H1 (cell line): ENCODE results near the gene MCF2L. TPM values are rescaled to one million over a fixed set of nuclear protein-coding genes. Genes with fewer than 3 reads are reported as not detected.

Source experiments
- CTCF ChIA-PET: fragments of 300-600 bp; sonication (Branson Sonifier 250); formaldehyde crosslinking; loops from one replicate; lab custom pipeline; 2021; ENCODE audit not compliant: partially characterized antibody; lab: Charles Lee
- POLR2A ChIA-PET: fragments of 300-600 bp; sonication (Branson Sonifier 250); formaldehyde crosslinking; loops from one replicate; lab custom pipeline; 2021; ENCODE audit warnings: inconsistent platforms; ENCODE audit not compliant: partially characterized antibody; lab: Charles Lee
- DNase-seq, 2 experiments: peaks; one replicate each; pipeline versions ENCODE4 v3.0.0 to v3.0.0-alpha.2; 2010 to 2022; ENCODE audit warnings: low spot score in 2 of 2, low read depth in 1 of 2, mixed read lengths in 1 of 2
- FAIRE-seq: peaks from 2 replicates; lab custom pipeline; 2011; peaks lifted over from hg19 to GRCh38; lab: Jason Lieb, UNC
- H2AFZ ChIP-seq: 2 replicates; pipeline ENCODE4 v1.8.1; 2012; ENCODE audit warnings: low read length, inconsistent platforms
- H2AK5ac ChIP-seq: 2 replicates; pipeline ENCODE4 v1.6.1; 2013; ENCODE audit warnings: low read depth, low read length
- H2BK120ac ChIP-seq: replicated peaks from 2 replicates; pipeline ENCODE3; 2013; ENCODE audit warnings: low read depth, low read length, inconsistent platforms
- H2BK12ac ChIP-seq: 2 replicates; pipeline ENCODE4 v1.6.1; 2013; ENCODE audit warnings: low read depth, low read length
- H2BK15ac ChIP-seq: 2 replicates; pipeline ENCODE4 v1.6.1; 2013; ENCODE audit warnings: low read length
- H2BK20ac ChIP-seq: 2 replicates; pipeline ENCODE4 v1.6.1; 2013; ENCODE audit warnings: low read length
- H2BK5ac ChIP-seq: 2 replicates; pipeline ENCODE4 v1.6.1; 2013; ENCODE audit warnings: low read depth, low read length
- H3K14ac ChIP-seq: 2 replicates; pipeline ENCODE4 v1.6.1; 2013; ENCODE audit warnings: inconsistent platforms; ENCODE audit not compliant: insufficient read length
- H3K18ac ChIP-seq: 2 replicates; pipeline ENCODE4 v1.6.1; 2013; ENCODE audit warnings: low read length; ENCODE audit errors: extremely low read depth
- H3K23ac ChIP-seq: 2 replicates; pipeline ENCODE4 v1.6.1; 2013; ENCODE audit warnings: inconsistent platforms; ENCODE audit not compliant: insufficient read length
- H3K23me2 ChIP-seq: 2 replicates; pipeline ENCODE4 v1.6.1; 2013; ENCODE audit warnings: low read depth, low read length
- H3K27ac ChIP-seq: 2 replicates; pipeline ENCODE4 v1.6.1; 2011; ENCODE audit warnings: low read depth, low read length, inconsistent platforms
- H3K27me3 ChIP-seq, 4 experiments: replicated peaks in 1 of 4; 1 replicate in 1 of 4; 2 replicates in 3 of 4; pipeline versions ENCODE4 v1.6.1 to v1.8.1; 2011 to 2013; ENCODE audit warnings: low read length in 3 of 4, mild to moderate bottlenecking in 3 of 4, inconsistent platforms in 2 of 4, mixed read lengths in 2 of 4, moderate library complexity in 1 of 4; ENCODE audit not compliant: control insufficient read depth in 3 of 4, insufficient read depth in 3 of 4; ENCODE audit errors: extremely low read depth in 1 of 4
- H3K36me3 ChIP-seq, 4 experiments: 2 replicates each; pipeline versions ENCODE4 v1.6.1 to v1.8.1; 2011 to 2013; ENCODE audit warnings: mild to moderate bottlenecking in 4 of 4, low read length in 3 of 4, moderate library complexity in 2 of 4, control low read depth in 1 of 4, inconsistent platforms in 1 of 4; ENCODE audit not compliant: insufficient read depth in 4 of 4, control insufficient read depth in 2 of 4
- H3K4ac ChIP-seq: replicated peaks from 2 replicates; pipeline ENCODE3; 2013; ENCODE audit warnings: low read length, low read depth, mixed read lengths, inconsistent platforms; ENCODE audit not compliant: insufficient read length
- H3K4me1 ChIP-seq, 4 experiments: replicated peaks in 1 of 4; 1 replicate in 1 of 4; 2 replicates in 3 of 4; pipeline versions ENCODE4 v1.6.1 to v1.8.1; 2011 to 2013; ENCODE audit warnings: low read length in 3 of 4, inconsistent platforms in 2 of 4, mixed read lengths in 1 of 4; ENCODE audit not compliant: insufficient read depth in 4 of 4, control insufficient read depth in 3 of 4
- H3K4me2 ChIP-seq, 2 experiments: 2 replicates each; pipeline versions ENCODE4 v1.6.1 to v1.8.1; 2011 to 2013; ENCODE audit warnings: low read depth in 2 of 2, low read length in 2 of 2, control low read depth in 1 of 2, inconsistent platforms in 1 of 2, mild to moderate bottlenecking in 1 of 2; ENCODE audit not compliant: insufficient read depth in 1 of 2
- H3K4me3 ChIP-seq, 4 experiments: fragments of 200-600, 300-600 bp in 1 of 4; sonication (generic), shearing (Covaris generic), sonication (Bioruptor Twin) in 1 of 4; 2 replicates each; pipeline versions ENCODE4 v1.5.1 to v1.8.1; 2011 to 2016; ENCODE audit warnings: low read length in 4 of 4, low read depth in 3 of 4, control low read depth in 2 of 4, inconsistent platforms in 2 of 4, mild to moderate bottlenecking in 2 of 4, mixed read lengths in 1 of 4, moderate library complexity in 1 of 4; ENCODE audit not compliant: insufficient read depth in 2 of 4; ENCODE audit errors: extremely low read depth in 1 of 4
- H3K56ac ChIP-seq: replicated peaks from 2 replicates; pipeline ENCODE3; 2013; ENCODE audit warnings: low read depth, mild to moderate bottlenecking, mixed read lengths, low read length, inconsistent platforms; ENCODE audit not compliant: insufficient read length
- H3K79me1 ChIP-seq: 2 replicates; pipeline ENCODE4 v1.6.1; 2013; ENCODE audit warnings: low read depth, low read length, control low read depth
- H3K79me2 ChIP-seq, 2 experiments: 2 replicates each; pipeline versions ENCODE4 v1.6.1 to v1.8.1; 2012 to 2013; ENCODE audit warnings: low read length in 2 of 2, mild to moderate bottlenecking in 2 of 2, inconsistent platforms in 1 of 2; ENCODE audit not compliant: insufficient read depth in 2 of 2, control insufficient read depth in 1 of 2
- H3K9ac ChIP-seq, 4 experiments: replicated peaks in 1 of 4; 1 replicate in 1 of 4; 2 replicates in 3 of 4; pipeline versions ENCODE4 v1.6.1 to v1.8.1; 2011 to 2013; ENCODE audit warnings: low read depth in 3 of 4, low read length in 3 of 4, control low read depth in 2 of 4, mild to moderate bottlenecking in 2 of 4, moderate library complexity in 2 of 4, inconsistent platforms in 1 of 4; ENCODE audit errors: extremely low read depth in 1 of 4
- H3K9me3 ChIP-seq, 2 experiments: 2 replicates each; pipeline versions ENCODE4 v1.6.1 to v1.8.1; 2012 to 2013; ENCODE audit warnings: mild to moderate bottlenecking in 2 of 2, moderate library complexity in 2 of 2, control low read depth in 1 of 2, inconsistent platforms in 1 of 2, low read depth in 1 of 2, low read length in 1 of 2, mixed read lengths in 1 of 2; ENCODE audit not compliant: insufficient read depth in 2 of 2
- H4K20me1 ChIP-seq, 2 experiments: replicated peaks in 1 of 2; 2 replicates each; pipeline versions ENCODE3 to v1.8.1; 2011 to 2013; ENCODE audit warnings: inconsistent platforms in 2 of 2, low read length in 2 of 2, mild to moderate bottlenecking in 1 of 2; ENCODE audit not compliant: insufficient read depth in 2 of 2, control insufficient read depth in 1 of 2
- H4K5ac ChIP-seq: 2 replicates; pipeline ENCODE4 v1.6.1; 2013; ENCODE audit warnings: low read length, low read depth, mixed read lengths, inconsistent platforms; ENCODE audit not compliant: insufficient read length
- H4K8ac ChIP-seq: 2 replicates; pipeline ENCODE4 v1.8.0; 2013; ENCODE audit warnings: mild to moderate bottlenecking, moderate library complexity, low read length, inconsistent platforms; ENCODE audit not compliant: insufficient read depth; ENCODE audit errors: extremely low read depth
- H4K91ac ChIP-seq: replicated peaks from 2 replicates; pipeline ENCODE3; 2013; ENCODE audit warnings: low read length, mixed read lengths, inconsistent platforms; ENCODE audit not compliant: insufficient read length
- ASH2L ChIP-seq: fragments of 200-600, 300-600 bp; sonication (generic); IDR thresholded peaks from one replicate; pipeline ENCODE4 v1.7.1; 2017; ENCODE audit warnings: low read length
- BRCA1 ChIP-seq: IDR thresholded peaks from 2 replicates; pipeline ENCODE4 v1.6.1; 2012; ENCODE audit warnings: low read depth, low read length, improper control_type of control experiment
- JUND ChIP-seq: IDR thresholded peaks from 2 replicates; pipeline ENCODE4 v1.6.1; 2011; ENCODE audit warnings: mild to moderate bottlenecking, improper control_type of control experiment, low read length
- RNF2 ChIP-seq: fragments of 200-900, 300-1000 bp; sonication (generic); IDR thresholded peaks from 2 replicates; pipeline ENCODE4 v1.7.1; 2016; ENCODE audit warnings: borderline replicate concordance, low read depth, mild to moderate bottlenecking, antibody characterized with exemption, low read length; ENCODE audit not compliant: poor library complexity, severe bottlenecking; ENCODE audit errors: missing control alignments
- WGBS, 2 experiments: shearing (Covaris generic) in 1 of 2; methylation state at CpG; one replicate each; pipeline versions ENCODE4 v1.1.6 to v1.1.7; 2013 to 2015; ENCODE audit warnings: low lambda C conversion rate in 2 of 2, mixed read lengths in 2 of 2, inconsistent platforms in 1 of 2, low coverage in 1 of 2, missing lambda C conversion rate in 1 of 2; ENCODE audit not compliant: insufficient replicate concordance in 2 of 2, insufficient coverage in 1 of 2, insufficient read length in 1 of 2; ENCODE audit errors: extremely low coverage in 1 of 2, missing lambda C conversion rate in 1 of 2; 5-methylcytosine and 5-hydroxymethylcytosine counted together
- polyA plus RNA-seq, 7 experiments: library from polyadenylated mRNA; depleted of rRNA in 3 of 7; stranded (reverse) in 5 of 7; unstranded in 2 of 7; fragments of >200 nt in 5 of 7; fragments of 200-250 nt in 2 of 7; gene quantifications; 1 replicate in 5 of 7; 2 replicates in 1 of 7; 4 replicates in 1 of 7; pipeline versions ENCODE4 v1.2.1 to v1.2.3, GENCODE V29; 2011 to 2013; ENCODE audit warnings: missing spikeins in 2 of 7, mixed read lengths in 2 of 7
- total RNA-seq: library from RNA; stranded (reverse); fragmentation: NEBNext Ultra II Directional; extraction: Animal tissue kit (Norgen Biotek cat#: 25700); gene quantifications from 2 replicates; pipeline ENCODE4 v1.2.1, GENCODE V29; 2021

The MCF2L gene
- total and polyA plus RNA-seq, 2 of the 8 experiments (the other 6 are each of a cell fraction or from before 2014, with no cell fraction given) = 10.1 to 24.4 TPM

DNA sequence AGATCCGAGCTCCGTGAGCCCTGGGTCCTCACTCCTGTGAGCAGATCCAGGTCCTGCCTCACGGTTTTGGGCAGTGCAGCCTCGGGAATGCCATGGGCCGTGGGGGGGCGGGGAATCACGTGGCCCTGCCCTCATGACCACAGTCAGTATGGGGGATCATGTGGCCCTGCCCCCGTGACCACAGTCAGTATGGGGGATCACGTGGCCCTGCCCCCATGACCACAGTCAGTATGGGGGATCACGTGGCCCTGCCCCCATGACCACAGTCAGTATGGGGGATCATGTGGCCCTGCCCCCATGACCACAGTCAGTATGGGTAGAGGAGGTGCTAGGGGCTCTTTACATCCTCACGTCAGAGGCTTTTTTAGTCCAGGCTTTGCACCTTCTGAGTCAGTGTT lies 72.3 kb downstream of the MCF2L start:
- Histone ChIP-seq H4K5ac (no peak overlapping the region), H3K9ac (no peak overlapping the region), H3K36me3 (no peaks in the 10 kb centered on the region), H3K79me2 (no peaks in the 10 kb centered on the region), H2AFZ (no peak overlapping the region), H2BK120ac (no peak overlapping the region), H4K91ac (no peak overlapping the region), H2AK5ac (no peak overlapping the region), H2BK5ac (no peak overlapping the region), H2BK15ac (no peak overlapping the region), H3K18ac (no peak overlapping the region), H4K20me1 (peaks cover 0 to 5% of the 10 kb centered on the region in 2 experiments), H3K9me3 (no peaks in the 10 kb centered on the region), H3K4me2 (no peak overlapping the region), H3K23me2 (no peaks in the 10 kb centered on the region), H2BK12ac (no peak overlapping the region), H3K56ac (no peak overlapping the region), H3K27ac (no peak overlapping the region), H3K4ac (no peak overlapping the region), H4K8ac (no peak overlapping the region)
- CTCF ChIA-PET = interaction anchor here (0.6 to 1.7 kb wide), 5 partner anchors 8 to 625 kb away, joined by 3 to 6 read pairs (median 3); no protein-coding TSS in a partner anchor
- POLR2A ChIA-PET = no interaction called here
- 81% methylated on average over 9 of the region's 11 CpGs; no CpG with 5 or more reads in 1 of the 2 experiments for WGBS, 2 experiments
- TF ChIP-seq BRCA1 = no peak
- TF ChIP-seq JUND = no peak
- TF ChIP-seq ASH2L = no peak
- TF ChIP-seq RNF2 = no peak
- TF ChIP-seq, all 59 proteins: peak for 0
- Histone ChIP-seq H3K14ac (no peak overlapping the region), H2BK20ac (no peak overlapping the region), H3K79me1 (no peaks in the 10 kb centered on the region), H3K23ac (no peak overlapping the region), H3K4me3 (no peak overlapping the region), H3K27me3 (no peaks in the 10 kb centered on the region), H3K4me1 (no peaks in the 10 kb centered on the region)
- no peak for DNase-seq
- FAIRE-seq = no peak
